SK-N-SH (cell line): ENCODE measurements around the gene SSUH2. TPM values are rescaled to one million over a fixed set of nuclear protein-coding genes. Genes with fewer than 3 reads are reported as not detected.
"Not testable (repeated sequence)": the region's sequence is repeated elsewhere in the genome, so short reads cannot be mapped to it uniquely, and the experiment has no call there.

Experiments used
- CTCF ChIA-PET: fragments of 300-600, 350-600 bp; formaldehyde crosslinking; extraction: SDS; loops from one replicate; lab custom pipeline; 2021; lab: Yijun Ruan, JAX
- POLR2A ChIA-PET: fragments of 350-600 bp; sonication (Branson Sonifier 250); formaldehyde crosslinking; extraction: SDS; loops from one replicate; lab custom pipeline; 2020; ENCODE audit warnings: antibody characterized with exemption, inconsistent platforms; lab: Yijun Ruan, JAX
- DNase-seq: peaks from one replicate; pipeline ENCODE4 v3.0.0; 2012
- H2AFZ ChIP-seq: fragments of 200-600 bp; sonication (generic); 2 replicates; pipeline ENCODE4 v1.8.1; 2016; ENCODE audit warnings: antibody characterized with exemption, mild to moderate bottlenecking, low read depth
- H3F3A ChIP-seq: fragments of 200-600 bp; sonication (generic); replicated peaks from 2 replicates; pipeline ENCODE3; 2016; ENCODE audit warnings: antibody characterized with exemption, mild to moderate bottlenecking; ENCODE audit not compliant: insufficient read depth
- H3K27ac ChIP-seq, 2 experiments: fragments of 200-500 bp in 1 of 2; fragments of 200-600 bp in 1 of 2; sonication (Bioruptor generic) in 1 of 2; sonication (generic), shearing (Covaris generic) in 1 of 2; 2 replicates each; pipeline versions ENCODE4 v1.5.1 to v1.6.1; 2014 to 2016; ENCODE audit warnings: low read depth in 2 of 2, inconsistent platforms in 1 of 2, low read length in 1 of 2, mild to moderate bottlenecking in 1 of 2, mixed read lengths in 1 of 2
- H3K27me3 ChIP-seq: fragments of 200-600 bp; sonication (generic), shearing (Covaris generic); 2 replicates; pipeline ENCODE4 v1.6.1; 2016; ENCODE audit warnings: mixed run types; ENCODE audit not compliant: insufficient read depth
- H3K36me3 ChIP-seq, 2 experiments: fragments of 200-500 bp in 1 of 2; fragments of 200-600 bp in 1 of 2; sonication (Bioruptor generic) in 1 of 2; sonication (generic) in 1 of 2; replicated peaks in 1 of 2; 2 replicates each; pipeline versions ENCODE3 to v1.5.1; 2014 to 2016; ENCODE audit warnings: low read length in 1 of 2, mild to moderate bottlenecking in 1 of 2; ENCODE audit not compliant: insufficient read depth in 2 of 2, control insufficient read depth in 1 of 2
- H3K4me1 ChIP-seq, 2 experiments: fragments of 200-500 bp in 1 of 2; fragments of 200-600 bp in 1 of 2; sonication (Bioruptor generic) in 1 of 2; sonication (generic), shearing (Covaris generic) in 1 of 2; 2 replicates each; pipeline versions ENCODE4 v1.5.1 to v1.6.1; 2014 to 2016; ENCODE audit warnings: low read depth in 1 of 2, low read length in 1 of 2, mixed run types in 1 of 2; ENCODE audit not compliant: insufficient read depth in 2 of 2, control insufficient read depth in 1 of 2
- H3K4me2 ChIP-seq: fragments of 200-600 bp; sonication (generic), shearing (Covaris generic); 2 replicates; pipeline ENCODE4 v1.6.1; 2017; ENCODE audit warnings: mixed run types
- H3K4me3 ChIP-seq, 2 experiments: fragments of 200-500 bp in 1 of 2; fragments of 200-600 bp in 1 of 2; sonication (Bioruptor generic) in 1 of 2; sonication (generic), shearing (Covaris generic) in 1 of 2; 2 replicates each; pipeline versions ENCODE4 v1.5.1 to v1.8.1; 2014 to 2016; ENCODE audit warnings: low read depth in 2 of 2, inconsistent platforms in 1 of 2, low read length in 1 of 2, mild to moderate bottlenecking in 1 of 2, mixed read lengths in 1 of 2, moderate library complexity in 1 of 2
- H3K79me2 ChIP-seq: fragments of 200-600 bp; sonication (generic); 2 replicates; pipeline ENCODE4 v1.8.1; 2017; ENCODE audit warnings: mild to moderate bottlenecking; ENCODE audit not compliant: insufficient read depth
- H3K9ac ChIP-seq: fragments of 200-600 bp; sonication (generic); 2 replicates; pipeline ENCODE4 v1.6.1; 2017; ENCODE audit warnings: mixed run types
- H3K9me2 ChIP-seq: fragments of 200-600 bp; sonication (generic); 2 replicates; pipeline ENCODE4 v1.6.1; 2017; ENCODE audit warnings: mixed run types
- H3K9me3 ChIP-seq: fragments of 200-600 bp; sonication (generic); 2 replicates; pipeline ENCODE4 v1.6.1; 2017; ENCODE audit warnings: mixed run types, mild to moderate bottlenecking, moderate library complexity
- H4K20me1 ChIP-seq: fragments of 200-600 bp; sonication (generic); 2 replicates; pipeline ENCODE4 v1.6.1; 2017; ENCODE audit warnings: mild to moderate bottlenecking, mixed run types; ENCODE audit not compliant: insufficient read depth
- CHD2 ChIP-seq: fragments of 150-350 bp; IDR thresholded peaks from 2 replicates; pipeline ENCODE4 v1.6.1; 2018; ENCODE audit warnings: low read length; ENCODE audit not compliant: partially characterized antibody
- ELF1 ChIP-seq: IDR thresholded peaks from 2 replicates; pipeline ENCODE4 v1.4.0; 2012
- MAX ChIP-seq: IDR thresholded peaks from 2 replicates; pipeline ENCODE4 v1.4.0; 2012; ENCODE audit warnings: low read depth
- NFIC ChIP-seq: IDR thresholded peaks from 2 replicates; pipeline ENCODE4 v1.4.0; 2012; ENCODE audit warnings: borderline replicate concordance
- NRF1 ChIP-seq: IDR thresholded peaks from 2 replicates; pipeline ENCODE4 v1.6.1; 2012; ENCODE audit warnings: low read depth, mild to moderate bottlenecking, low read length
- RFX5 ChIP-seq: IDR thresholded peaks from 2 replicates; pipeline ENCODE4 v1.6.1; 2012; ENCODE audit warnings: mild to moderate bottlenecking, improper control_type of control experiment, low read length
- TAF1 ChIP-seq: IDR thresholded peaks from 2 replicates; pipeline ENCODE4 v1.6.1; 2012; ENCODE audit warnings: low read depth, mild to moderate bottlenecking, low read length, moderate library complexity, borderline replicate concordance
- TCF12 ChIP-seq: IDR thresholded peaks from 2 replicates; pipeline ENCODE4 v1.4.0; 2012
- USF2 ChIP-seq: fragments of 150-350 bp; IDR thresholded peaks from 2 replicates; pipeline ENCODE4 v1.6.1; 2017; ENCODE audit warnings: antibody characterized with exemption, low read length, low read depth, borderline replicate concordance
- WGBS: methylation state at CpG from one replicate; pipeline ENCODE4 v1.1.6; 2017; ENCODE audit warnings: low lambda C conversion rate; 5-methylcytosine and 5-hydroxymethylcytosine counted together
- polyA plus RNA-seq, 3 experiments: library from polyadenylated mRNA; depleted of rRNA; stranded (reverse); fragments of >200 nt; gene quantifications; 2 replicates each; pipeline ENCODE4 v1.2.3, GENCODE V29; 2012

Gene SSUH2
- 0.18 and 0.26 TPM in 2 replicates for polyA plus RNA-seq (2012; rRNA removed)
- polyA plus RNA-seq (2012; cell fraction: cytosol; rRNA removed), result 0.10 and 0.30 TPM in 2 replicates
- 0.75 and 1.1 TPM in 2 replicates for polyA plus RNA-seq (2012; cell fraction: nucleus; rRNA removed)

GRCh38 chr3:8644748-8645390 lies at the start of gene SSUH2:
Gene SSUH2, minus strand, starts transcription at chr3:8644798. Its CDS starts 40 bp downstream, at chr3:8644758.
- Histone ChIP-seq H2AFZ (no peak within 1 kb of the TSS), H3K9ac (no peak within 1 kb of the TSS), H4K20me1 (no peaks in the 10 kb centered on the region), H3K9me3 (no peaks in the 10 kb centered on the region), H3K4me3 (no peak within 1 kb of the TSS), H3K4me1 (peaks cover 0 to 40% of the 10 kb centered on the region in 2 experiments; a peak in 1 of 4 replicates), H3K4me2 (no peak within 1 kb of the TSS), H3K27ac (no peak within 1 kb of the TSS)
- 76% methylated on average over 8 of the region's 8 CpGs for WGBS
- ChIA-PET CTCF (interaction anchor here (0.6 to 2.3 kb wide), 5 partner anchors 9 to 203 kb away, joined by 3 to 6 read pairs (median 4); partner anchors contain the start of gene OXTR), POLR2A (no interaction called here)
- no peak for TF ChIP-seq CHD2
- no peak for TF ChIP-seq USF2
- TF ChIP-seq MAX, result no peak
- TF ChIP-seq TCF12, result no peak
- TF ChIP-seq TAF1, result no peak
- TF ChIP-seq ELF1, result no peak
- TF ChIP-seq NRF1, result no peak
- TF ChIP-seq RFX5, result no peak
- TF ChIP-seq NFIC, result no peak
- TF ChIP-seq, all 33 proteins: peak for 0
- H3K36me3 ChIP-seq, result no peaks in the 10 kb centered on the region
- no peaks in the 10 kb centered on the region for H3K9me2 ChIP-seq
- no peaks in the 10 kb centered on the region for H3K79me2 ChIP-seq
- H3F3A ChIP-seq, result no peaks in the 10 kb centered on the region
- DNase-seq, result no peak
- no peaks in the 10 kb centered on the region for H3K27me3 ChIP-seq

GRCh38 chr3:8691295-8691694 lies 46.7 kb upstream of the SSUH2 start:
- H3K27ac ChIP-seq, H3K4me3 ChIP-seq, H3K9me3 ChIP-seq, H3K36me3 ChIP-seq, H3K4me1 ChIP-seq, H3K9me2 ChIP-seq, H3K27me3 ChIP-seq, DNase-seq, H3K79me2 ChIP-seq, CTCF ChIA-PET, H3K4me2 ChIP-seq, H3K9ac ChIP-seq, POLR2A ChIA-PET, H3F3A ChIP-seq, H2AFZ ChIP-seq, H4K20me1 ChIP-seq: not testable (repeated sequence)
- WGBS, result 95% methylated on average over 9 of the region's 9 CpGs

GRCh38 chr3:8684992-8685391 lies 40.4 kb upstream of the SSUH2 start:
- H3K9me2 ChIP-seq, H3K4me3 ChIP-seq, POLR2A ChIA-PET, H3K27ac ChIP-seq, H3K36me3 ChIP-seq, H2AFZ ChIP-seq, H3K9ac ChIP-seq, H3K9me3 ChIP-seq, H3K27me3 ChIP-seq, H3F3A ChIP-seq, H4K20me1 ChIP-seq, H3K4me1 ChIP-seq, H3K4me2 ChIP-seq, H3K79me2 ChIP-seq, CTCF ChIA-PET, DNase-seq: not testable (repeated sequence)
- WGBS, result 68% methylated on average over 6 of the region's 6 CpGs

- H3K27me3 ChIP-seq, H3K9ac ChIP-seq, H3K9me2 ChIP-seq, H3F3A ChIP-seq, H3K4me1 ChIP-seq, POLR2A ChIA-PET, H3K9me3 ChIP-seq, H3K79me2 ChIP-seq, H2AFZ ChIP-seq, H4K20me1 ChIP-seq, H3K27ac ChIP-seq, H3K4me3 ChIP-seq, DNase-seq, H3K4me2 ChIP-seq, H3K36me3 ChIP-seq: not testable (repeated sequence)
- 66% methylated on average over 10 of the region's 19 CpGs for WGBS
- CTCF ChIA-PET, result interaction anchor here (0.6 kb wide), 1 partner anchor 38 kb away, joined by 3 read pairs; no protein-coding TSS in a partner anchor
Observed at GRCh38 chr3:8682850-8683574, 38.4 kb upstream of the SSUH2 start.
